ENCODE results near the gene CRIP3.

- TF ChIP-seq CTCF (conservative IDR thresholded peaks at IDR 0.05), result no peak
- TF ChIP-seq EZH2 (IDR thresholded peaks at IDR 0.05; ENCODE audit: low read depth), result no peak
Measured at GRCh38 chr6:43336382-43336781, 27.8 kb upstream of the CRIP3 start.

Data from PC-9 (cell line).